Measurements from ENCODE around the gene RHOBTB3. TPM values are rescaled to one million over a fixed set of nuclear protein-coding genes. Genes with fewer than 3 reads are reported as not detected.

Gene RHOBTB3
- total and polyA plus RNA-seq, 2 donors = 18.1 to 33.4 TPM

GRCh38 chr5:95738072-95738471 lies 6.9 kb downstream of the RHOBTB3 start:
- Histone ChIP-seq H3K36me3 (ENCODE audit: control insufficient read depth in 2 of 2, insufficient read depth in 2 of 2, low read length in 1 of 2) (peaks cover 0 to 5% of the 10 kb centered on the region in 2 donors), H3K4me1 (ENCODE audit: control insufficient read depth in 2 of 2, insufficient read depth in 2 of 2, low read length in 2 of 2) (no peaks in the 10 kb centered on the region), H3K27me3 (ENCODE audit: control insufficient read depth in 2 of 2, insufficient read depth in 1 of 2, low read length in 1 of 2) (no peaks in the 10 kb centered on the region), H3K4me3 (ENCODE audit: low read length in 2 of 2) (no peak overlapping the region), H3K9me3 (ENCODE audit: control insufficient read depth in 2 of 2, insufficient read depth in 1 of 2, low read length in 1 of 2) (no peaks in the 10 kb centered on the region), H3K27ac (ENCODE audit: low read depth in 1 of 2, low read length in 1 of 2) (no peak overlapping the region)
- WGBS = 95% methylated on average over 4 of the region's 4 CpGs
- DNase-seq (ENCODE audit: low read depth in 6 of 9, low spot score in 9 of 9) = no peak

DNA sequence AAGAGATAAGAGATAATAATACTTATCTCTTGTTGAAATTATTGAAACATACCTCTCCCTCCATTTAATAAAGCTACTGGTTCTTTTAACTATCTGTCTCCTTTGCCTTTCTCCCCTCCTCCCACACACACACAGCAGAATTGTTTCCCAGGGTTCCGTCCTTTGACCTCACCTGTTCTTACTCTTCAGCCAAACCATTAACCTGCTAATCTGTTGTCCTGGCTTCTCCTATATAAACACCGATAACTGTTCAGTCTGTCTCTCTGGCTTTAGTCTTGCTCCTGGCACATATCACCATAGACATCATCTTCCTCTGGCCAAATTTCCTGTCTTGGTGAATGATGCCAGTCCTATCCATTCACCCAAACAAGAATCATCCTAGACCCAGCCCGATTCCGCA lies 7.7 kb downstream of the RHOBTB3 start:
- no peaks in the 10 kb centered on the region for H3K27me3 ChIP-seq (ENCODE audit: control insufficient read depth in 2 of 2, insufficient read depth in 1 of 2, low read length in 1 of 2)
- 98% methylated on average over 4 of the region's 4 CpGs for WGBS
- H3K4me1 ChIP-seq (ENCODE audit: control insufficient read depth in 2 of 2, insufficient read depth in 2 of 2, low read length in 2 of 2) = no peaks in the 10 kb centered on the region
- H3K9me3 ChIP-seq (ENCODE audit: control insufficient read depth in 2 of 2, insufficient read depth in 1 of 2, low read length in 1 of 2) = no peaks in the 10 kb centered on the region
- H3K4me3 ChIP-seq (ENCODE audit: low read length in 2 of 2) = no peak overlapping the region
- H3K27ac ChIP-seq (ENCODE audit: low read depth in 1 of 2, low read length in 1 of 2) = no peak overlapping the region
- peaks cover 0 to 5% of the 10 kb centered on the region in 2 donors for H3K36me3 ChIP-seq (ENCODE audit: control insufficient read depth in 2 of 2, insufficient read depth in 2 of 2, low read length in 1 of 2)
- DNase-seq (ENCODE audit: low read depth in 6 of 9, low spot score in 9 of 9) = no peak

GRCh38 chr5:95739857-95740256 lies 8.7 kb downstream of the RHOBTB3 start:
- peaks cover 0 to 5% of the 10 kb centered on the region in 2 donors for H3K36me3 ChIP-seq (ENCODE audit: control insufficient read depth in 2 of 2, insufficient read depth in 2 of 2, low read length in 1 of 2)
- no peaks in the 10 kb centered on the region for H3K4me1 ChIP-seq (ENCODE audit: control insufficient read depth in 2 of 2, insufficient read depth in 2 of 2, low read length in 2 of 2)
- no peak for DNase-seq (ENCODE audit: low read depth in 6 of 9, low spot score in 9 of 9)
- WGBS = 97% methylated on average over 2 of the region's 2 CpGs
- no peaks in the 10 kb centered on the region for H3K9me3 ChIP-seq (ENCODE audit: control insufficient read depth in 2 of 2, insufficient read depth in 1 of 2, low read length in 1 of 2)
- H3K27me3 ChIP-seq (ENCODE audit: control insufficient read depth in 2 of 2, insufficient read depth in 1 of 2, low read length in 1 of 2) = no peaks in the 10 kb centered on the region
- no peak overlapping the region for H3K4me3 ChIP-seq (ENCODE audit: low read length in 2 of 2)
- no peak overlapping the region for H3K27ac ChIP-seq (ENCODE audit: low read depth in 1 of 2, low read length in 1 of 2)

DNA sequence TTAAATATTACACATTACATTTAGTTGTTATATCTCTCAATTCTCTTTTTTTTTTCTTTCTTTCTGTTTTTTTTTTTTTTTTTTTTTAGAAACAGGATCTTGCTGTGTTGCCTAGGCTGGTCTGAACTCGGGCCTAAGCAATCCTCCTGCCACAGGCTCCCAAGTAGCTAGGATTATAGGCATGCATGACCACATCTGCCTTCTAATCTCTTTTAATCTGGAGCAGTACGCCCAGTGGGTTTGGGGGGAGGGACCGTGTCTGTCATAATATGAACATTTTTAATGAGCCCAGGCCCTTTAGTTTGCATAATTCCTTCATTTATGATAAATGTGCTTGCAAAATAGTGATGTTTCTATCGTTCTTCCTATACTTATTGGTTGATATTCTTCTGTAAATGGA lies 10.3 kb downstream of the RHOBTB3 start:
- WGBS = 98% methylated on average over 4 of the region's 4 CpGs
- no peak overlapping the region for H3K27ac ChIP-seq (ENCODE audit: low read depth in 1 of 2, low read length in 1 of 2)
- H3K4me3 ChIP-seq (ENCODE audit: low read length in 2 of 2) = no peak overlapping the region
- H3K36me3 ChIP-seq (ENCODE audit: control insufficient read depth in 2 of 2, insufficient read depth in 2 of 2, low read length in 1 of 2) = peaks cover 0 to 5% of the 10 kb centered on the region in 2 donors
- no peaks in the 10 kb centered on the region for H3K4me1 ChIP-seq (ENCODE audit: control insufficient read depth in 2 of 2, insufficient read depth in 2 of 2, low read length in 2 of 2)
- H3K27me3 ChIP-seq (ENCODE audit: control insufficient read depth in 2 of 2, insufficient read depth in 1 of 2, low read length in 1 of 2) = no peaks in the 10 kb centered on the region
- DNase-seq (ENCODE audit: low read depth in 6 of 9, low spot score in 9 of 9) = no peak
- no peaks in the 10 kb centered on the region for H3K9me3 ChIP-seq (ENCODE audit: control insufficient read depth in 2 of 2, insufficient read depth in 1 of 2, low read length in 1 of 2)

DNA sequence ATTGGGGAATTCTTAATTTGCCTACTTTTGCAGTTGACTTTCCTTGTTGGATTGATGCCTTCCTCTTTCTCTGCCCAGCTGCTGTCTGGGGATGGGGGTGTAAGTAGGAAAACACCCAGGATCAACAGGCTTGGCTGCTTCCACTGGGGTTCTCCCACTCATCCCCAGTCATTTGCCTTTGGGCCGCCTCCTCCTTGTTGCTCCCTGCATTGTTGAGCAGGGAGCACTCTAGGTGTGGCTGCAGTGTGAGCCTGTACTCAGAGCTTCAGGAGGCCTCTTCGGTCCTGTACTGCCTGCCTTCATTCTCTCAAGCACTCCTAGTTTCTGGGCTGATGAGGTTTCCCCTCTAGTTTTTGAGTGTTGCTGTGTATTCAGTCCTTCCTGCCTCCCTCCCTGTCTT lies 12.1 kb downstream of the RHOBTB3 start:
- Histone ChIP-seq H3K36me3 (ENCODE audit: control insufficient read depth in 2 of 2, insufficient read depth in 2 of 2, low read length in 1 of 2) (peaks cover 0 to 5% of the 10 kb centered on the region in 2 donors), H3K4me3 (ENCODE audit: low read length in 2 of 2) (no peak overlapping the region), H3K9me3 (ENCODE audit: control insufficient read depth in 2 of 2, insufficient read depth in 1 of 2, low read length in 1 of 2) (no peaks in the 10 kb centered on the region), H3K4me1 (ENCODE audit: control insufficient read depth in 2 of 2, insufficient read depth in 2 of 2, low read length in 2 of 2) (peaks cover 0 to 5% of the 10 kb centered on the region in 2 donors), H3K27ac (ENCODE audit: low read depth in 1 of 2, low read length in 1 of 2) (no peak overlapping the region), H3K27me3 (ENCODE audit: control insufficient read depth in 2 of 2, insufficient read depth in 1 of 2, low read length in 1 of 2) (no peaks in the 10 kb centered on the region)
- DNase-seq (ENCODE audit: low read depth in 6 of 9, low spot score in 9 of 9) = no peak
- 99% methylated on average over 2 of the region's 2 CpGs for WGBS

GRCh38 chr5:95743877-95744276 lies 12.7 kb downstream of the RHOBTB3 start:
- DNase-seq (ENCODE audit: low read depth in 6 of 9, low spot score in 9 of 9) = no peak
- WGBS = 100% methylated on average over 1 of the region's 1 CpG

DNA sequence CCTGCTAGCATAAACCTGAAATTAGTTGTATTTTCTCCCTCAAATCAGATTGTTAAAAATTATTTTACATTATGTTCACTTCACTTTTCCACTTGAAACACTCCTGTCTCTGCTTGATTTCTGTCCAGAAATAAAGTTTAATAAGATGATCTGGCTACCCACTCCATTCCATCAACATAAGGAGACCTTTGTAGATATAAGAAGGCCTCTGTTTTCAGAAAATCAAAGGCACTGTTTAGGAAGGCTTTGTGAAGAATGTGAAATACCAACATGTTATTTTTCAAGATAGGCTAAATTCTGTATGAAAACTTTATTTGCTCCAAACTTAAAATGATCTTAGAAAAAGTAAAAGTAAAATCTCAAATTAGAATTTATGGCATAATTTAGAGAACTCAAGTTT lies 15.1 kb downstream of the RHOBTB3 start:
- Histone ChIP-seq H3K27ac (ENCODE audit: low read depth in 1 of 2, low read length in 1 of 2) (no peak overlapping the region), H3K9me3 (ENCODE audit: control insufficient read depth in 2 of 2, insufficient read depth in 1 of 2, low read length in 1 of 2) (no peaks in the 10 kb centered on the region), H3K4me3 (ENCODE audit: low read length in 2 of 2) (no peak overlapping the region), H3K36me3 (ENCODE audit: control insufficient read depth in 2 of 2, insufficient read depth in 2 of 2, low read length in 1 of 2) (peaks cover 0 to 3% of the 10 kb centered on the region in 2 donors), H3K27me3 (ENCODE audit: control insufficient read depth in 2 of 2, insufficient read depth in 1 of 2, low read length in 1 of 2) (no peaks in the 10 kb centered on the region), H3K4me1 (ENCODE audit: control insufficient read depth in 2 of 2, insufficient read depth in 2 of 2, low read length in 2 of 2) (peaks cover 0 to 5% of the 10 kb centered on the region in 2 donors)
- DNase-seq (ENCODE audit: low read depth in 6 of 9, low spot score in 9 of 9) = no peak

More at GRCh38 chr5:95743877-95744276, 12.7 kb downstream of the RHOBTB3 start:
- Histone ChIP-seq H3K9me3 (ENCODE audit: control insufficient read depth in 2 of 2, insufficient read depth in 1 of 2, low read length in 1 of 2) (no peaks in the 10 kb centered on the region), H3K4me3 (ENCODE audit: low read length in 2 of 2) (no peak overlapping the region), H3K27ac (ENCODE audit: low read depth in 1 of 2, low read length in 1 of 2) (no peak overlapping the region), H3K27me3 (ENCODE audit: control insufficient read depth in 2 of 2, insufficient read depth in 1 of 2, low read length in 1 of 2) (no peaks in the 10 kb centered on the region), H3K4me1 (ENCODE audit: control insufficient read depth in 2 of 2, insufficient read depth in 2 of 2, low read length in 2 of 2) (peaks cover 0 to 5% of the 10 kb centered on the region in 2 donors), H3K36me3 (ENCODE audit: control insufficient read depth in 2 of 2, insufficient read depth in 2 of 2, low read length in 1 of 2) (peaks cover 0 to 1% of the 10 kb centered on the region in 2 donors)

GRCh38 chr5:95746722-95747679 lies 15.9 kb downstream of the RHOBTB3 start:
- WGBS = 85% methylated on average over 8 of the region's 8 CpGs
- DNase-seq (ENCODE audit: low read depth in 6 of 9, low spot score in 9 of 9) = no peak
- Histone ChIP-seq H3K4me3 (ENCODE audit: low read length in 2 of 2) (no peak overlapping the region), H3K27me3 (ENCODE audit: control insufficient read depth in 2 of 2, insufficient read depth in 1 of 2, low read length in 1 of 2) (no peaks in the 10 kb centered on the region), H3K4me1 (ENCODE audit: control insufficient read depth in 2 of 2, insufficient read depth in 2 of 2, low read length in 2 of 2) (peaks cover 0 to 5% of the 10 kb centered on the region in 2 donors), H3K27ac (ENCODE audit: low read depth in 1 of 2, low read length in 1 of 2) (no peak overlapping the region), H3K36me3 (ENCODE audit: control insufficient read depth in 2 of 2, insufficient read depth in 2 of 2, low read length in 1 of 2) (peaks cover 0 to 3% of the 10 kb centered on the region in 2 donors), H3K9me3 (ENCODE audit: control insufficient read depth in 2 of 2, insufficient read depth in 1 of 2, low read length in 1 of 2) (no peaks in the 10 kb centered on the region)

DNA sequence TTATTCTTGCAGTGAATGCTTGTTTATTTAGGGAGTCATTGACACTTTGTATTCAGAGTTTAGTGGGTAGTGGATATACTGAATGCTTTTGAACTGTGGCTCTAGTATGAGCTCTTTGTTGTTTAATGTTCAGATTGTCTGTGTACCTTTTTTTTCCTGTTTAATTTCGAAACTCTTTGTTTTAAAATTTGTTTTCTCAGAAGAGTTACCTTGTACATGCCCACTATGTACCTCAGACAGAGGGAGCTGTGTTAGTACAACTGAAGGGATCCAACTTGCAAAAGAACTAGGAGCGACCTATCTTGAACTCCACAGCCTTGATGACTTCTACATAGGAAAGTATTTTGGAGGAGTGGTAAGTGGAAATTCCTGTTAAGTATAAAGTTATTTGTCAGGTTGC lies 17.0 kb downstream of the RHOBTB3 start:
- Histone ChIP-seq H3K4me1 (ENCODE audit: control insufficient read depth in 2 of 2, insufficient read depth in 2 of 2, low read length in 2 of 2) (peaks cover 0 to 5% of the 10 kb centered on the region in 2 donors), H3K4me3 (ENCODE audit: low read length in 2 of 2) (no peak overlapping the region), H3K27ac (ENCODE audit: low read depth in 1 of 2, low read length in 1 of 2) (no peak overlapping the region), H3K36me3 (ENCODE audit: control insufficient read depth in 2 of 2, insufficient read depth in 2 of 2, low read length in 1 of 2) (peaks cover 0 to 6% of the 10 kb centered on the region in 2 donors), H3K9me3 (ENCODE audit: control insufficient read depth in 2 of 2, insufficient read depth in 1 of 2, low read length in 1 of 2) (no peaks in the 10 kb centered on the region), H3K27me3 (ENCODE audit: control insufficient read depth in 2 of 2, insufficient read depth in 1 of 2, low read length in 1 of 2) (no peaks in the 10 kb centered on the region)
- no peak for DNase-seq (ENCODE audit: low read depth in 6 of 9, low spot score in 9 of 9)
- 49% methylated on average over 2 of the region's 2 CpGs for WGBS
